GM12892 (cell line): ENCODE results near the gene ANO7.

Experiments used
- POLR2A ChIP-seq: IDR thresholded peaks from 2 replicates; pipeline ENCODE4 v1.6.1; 2011; ENCODE audit warnings: low read depth, low read length, control low read depth
- POLR2AphosphoS5 ChIP-seq: IDR thresholded peaks from 2 replicates; pipeline ENCODE4 v1.6.1; 2011; ENCODE audit warnings: low read depth, low read length, control low read depth
- TAF1 ChIP-seq: IDR thresholded peaks from 2 replicates; pipeline ENCODE4 v1.6.1; 2011; ENCODE audit warnings: low read depth, mild to moderate bottlenecking, control low read depth, low read length, borderline replicate concordance

DNA sequence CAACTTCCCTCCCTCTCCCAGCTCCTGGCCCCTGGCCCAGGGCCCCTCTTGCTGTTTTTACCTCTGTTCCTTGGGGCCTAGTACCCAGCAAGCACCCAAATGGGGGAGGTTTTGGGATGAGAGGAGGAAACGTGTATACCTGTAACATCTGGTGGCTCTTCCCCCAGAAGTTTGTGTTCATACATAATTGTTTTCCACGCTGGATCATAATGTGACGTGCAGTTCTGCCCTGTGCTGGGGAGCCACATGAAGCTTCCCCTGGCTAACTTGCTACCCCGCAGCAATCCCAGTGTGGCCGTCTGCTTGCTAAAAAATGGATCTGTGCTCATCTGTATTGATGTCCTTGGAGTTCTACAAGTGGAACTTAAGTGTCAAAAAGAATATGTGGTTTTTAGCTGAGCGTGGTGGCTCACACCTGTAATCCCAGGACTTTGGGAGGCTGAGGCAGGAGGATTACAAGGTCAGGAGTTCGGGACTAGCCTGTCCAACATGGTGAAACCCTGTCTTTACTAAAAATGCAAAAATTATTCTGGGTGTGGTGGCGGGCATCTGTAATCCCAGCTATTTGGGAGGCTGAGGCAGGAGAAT, 36.5 kb downstream of the ANO7 start:
- no peak for TF ChIP-seq POLR2A
- no peak for TF ChIP-seq POLR2AphosphoS5
- TF ChIP-seq TAF1: no peak
